Bronchial epithelial cell (primary cell): ENCODE measurements around the gene GGT5. TPM values are rescaled to one million over a fixed set of nuclear protein-coding genes. Genes with fewer than 3 reads are reported as not detected.
A peak's percentile ranks its signal among the peaks of the same experiment; 100 is the strongest.
"Not testable (repeated sequence)": the region's sequence is repeated elsewhere in the genome, so short reads cannot be mapped to it uniquely, and the experiment has no call there.

ENCODE experiments used
- DNase-seq: peaks from one replicate; pipeline ENCODE4 v3.0.0-alpha.2; 2010; ENCODE audit warnings: low read depth
- FAIRE-seq: peaks from 2 replicates; lab custom pipeline; 2011; peaks lifted over from hg19 to GRCh38; lab: Jason Lieb, UNC
- H3K27me3 ChIP-seq: 2 replicates; pipeline ENCODE4 v1.5.1; 2011; ENCODE audit warnings: low read length; ENCODE audit not compliant: control insufficient read depth, insufficient read depth
- H3K36me3 ChIP-seq: 2 replicates; pipeline ENCODE4 v1.5.1; 2011; ENCODE audit warnings: low read length; ENCODE audit not compliant: control insufficient read depth, insufficient read depth
- H3K4me3 ChIP-seq: 2 replicates; pipeline ENCODE4 v1.5.1; 2011; ENCODE audit warnings: mild to moderate bottlenecking, low read depth, low read length, control low read depth
- CTCF ChIP-seq: IDR thresholded peaks from 2 replicates; pipeline ENCODE4 v1.5.1; 2011; ENCODE audit warnings: mild to moderate bottlenecking, moderate library complexity, low read length, control low read depth, inconsistent platforms; ENCODE audit not compliant: insufficient read depth, severe bottlenecking
- total RNA-seq: library from RNA; depleted of rRNA; stranded (reverse); fragments of >200 nt; gene quantifications from 2 replicates; pipeline ENCODE4 v1.2.1, GENCODE V29; 2014

Gene GGT5
- total RNA-seq, 1 donor from 2014 or later = not detected

- no peak for TF ChIP-seq CTCF
- FAIRE-seq = no peak
These were observed 4.5 kb downstream of the GGT5 start for GRCh38 chr22:24240381-24240780.

GRCh38 chr22:24238101-24238694 lies 6.7 kb downstream of the GGT5 start:
- DNase-seq, FAIRE-seq, H3K36me3 ChIP-seq, H3K27me3 ChIP-seq, H3K4me3 ChIP-seq: not testable (repeated sequence)

More at GRCh38 chr22:24240381-24240780, 4.5 kb downstream of the GGT5 start:
- H3K4me3 ChIP-seq = no peak overlapping the region
- DNase-seq = no peak
- H3K27me3 ChIP-seq = no peaks in the 10 kb centered on the region
- H3K36me3 ChIP-seq = no peaks in the 10 kb centered on the region

GRCh38 chr22:24236656-24237055 lies 8.2 kb downstream of the GGT5 start:
- Histone ChIP-seq H3K4me3 (no peak overlapping the region), H3K27me3 (no peaks in the 10 kb centered on the region), H3K36me3 (no peaks in the 10 kb centered on the region)
- no peak for DNase-seq
- no peak for TF ChIP-seq CTCF
- no peak for FAIRE-seq

- no peak overlapping the region for H3K4me3 ChIP-seq
- no peak for TF ChIP-seq CTCF
- DNase-seq = no peak
- H3K27me3 ChIP-seq = no peaks in the 10 kb centered on the region
- no peaks in the 10 kb centered on the region for H3K36me3 ChIP-seq
- no peak for FAIRE-seq
These were observed 9.6 kb downstream of the GGT5 start for GRCh38 chr22:24235315-24235714.

GRCh38 chr22:24233816-24234215 lies 11.1 kb downstream of the GGT5 start:
- no peak for DNase-seq
- no peaks in the 10 kb centered on the region for H3K27me3 ChIP-seq
- H3K4me3 ChIP-seq = no peak overlapping the region
- FAIRE-seq = peak; percentile 28
- TF ChIP-seq CTCF = no peak
- H3K36me3 ChIP-seq = no peaks in the 10 kb centered on the region

GRCh38 chr22:24233235-24233634 lies 11.6 kb downstream of the GGT5 start:
- no peak overlapping the region for H3K4me3 ChIP-seq
- TF ChIP-seq CTCF = no peak
- DNase-seq (no peak), FAIRE-seq (no peak)
- H3K27me3 ChIP-seq = no peaks in the 10 kb centered on the region
- no peaks in the 10 kb centered on the region for H3K36me3 ChIP-seq
